Smooth muscle cell (in vitro differentiated cells): ENCODE results near the gene DCUN1D1. TPM values are rescaled to one million over a fixed set of nuclear protein-coding genes. Genes with fewer than 3 reads are reported as not detected.

Experiments used
- DNase-seq: peaks from one replicate; lab custom pipeline; 2025; ENCODE audit not compliant: unreplicated experiment; lab: John Stamatoyannopoulos, UW
- H2AFZ ChIP-seq: fragments of 200-600 bp; sonication (generic); 2 replicates; pipeline ENCODE4 v1.6.0; 2016; ENCODE audit warnings: antibody characterized with exemption, low read depth, mild to moderate bottlenecking
- H3F3A ChIP-seq: fragments of 200-600 bp; sonication (generic); 2 replicates; pipeline ENCODE4 v1.6.0; 2017; ENCODE audit warnings: antibody characterized with exemption, low read depth
- H3K27ac ChIP-seq: fragments of 200-600 bp; sonication (generic); 2 replicates; pipeline ENCODE4 v1.5.1; 2016; ENCODE audit warnings: low read depth, mild to moderate bottlenecking
- H3K27me3 ChIP-seq: fragments of 200-600 bp; sonication (generic); 2 replicates; pipeline ENCODE4 v1.6.1; 2016; ENCODE audit warnings: low read depth, mild to moderate bottlenecking
- H3K36me3 ChIP-seq: fragments of 200-600 bp; sonication (generic); 2 replicates; pipeline ENCODE4 v1.5.1; 2016; ENCODE audit warnings: low read depth
- H3K4me1 ChIP-seq: fragments of 200-600 bp; sonication (generic); 2 replicates; pipeline ENCODE4 v1.5.1; 2016; ENCODE audit warnings: low read depth
- H3K4me2 ChIP-seq: fragments of 200-600 bp; sonication (generic); 2 replicates; pipeline ENCODE4 v1.6.0; 2016; ENCODE audit warnings: mild to moderate bottlenecking
- H3K4me3 ChIP-seq: fragments of 200-600 bp; sonication (generic); 2 replicates; pipeline ENCODE4 v1.5.1; 2016; ENCODE audit warnings: mild to moderate bottlenecking
- H3K79me2 ChIP-seq: fragments of 200-600 bp; sonication (generic); 2 replicates; pipeline ENCODE4 v1.6.0; 2016; ENCODE audit warnings: low read depth, mild to moderate bottlenecking
- H3K9ac ChIP-seq: fragments of 200-600 bp; sonication (generic); 2 replicates; pipeline ENCODE4 v1.6.0; 2016; ENCODE audit warnings: low read depth
- H3K9me3 ChIP-seq: fragments of 200-600 bp; sonication (generic); replicated peaks from 2 replicates; pipeline ENCODE4 v1.5.1; 2016; ENCODE audit warnings: low read depth
- H4K20me1 ChIP-seq: fragments of 200-600 bp; sonication (generic); 2 replicates; pipeline ENCODE4 v1.6.0; 2016; ENCODE audit warnings: low read depth
- WGBS: methylation state at CpG from one replicate; pipeline ENCODE4 v1.1.7; 2016; ENCODE audit warnings: low lambda C conversion rate; 5-methylcytosine and 5-hydroxymethylcytosine counted together
- polyA plus RNA-seq: library from polyadenylated mRNA; unstranded; fragments of >200 nt; fragmentation: Nextera tagmentation; extraction: Ambion mirVana; gene quantifications from 2 replicates; pipeline ENCODE4 v1.2.1, GENCODE V29; 2016
- total RNA-seq: library from RNA; depleted of rRNA; stranded (reverse); fragments of >200 nt; gene quantifications from 2 replicates; pipeline ENCODE4 v1.2.3, GENCODE V29; 2014
- TF ChIP-seq, protein P1 (sequence below): fragments of 200-600 bp; sonication (generic); IDR thresholded peaks from 2 replicates; pipeline ENCODE4 v1.5.1; 2017; ENCODE audit warnings: borderline replicate concordance, mild to moderate bottlenecking, antibody characterized with exemption; ENCODE audit not compliant: insufficient read depth, poor library complexity, severe bottlenecking

DCUN1D1 gene
- total and polyA plus RNA-seq, 2 experiments from 2014 or later: 14.4 to 25.7 TPM

GRCh38 chr3:182989566-182989965, 9.2 kb upstream of the DCUN1D1 start:
- H3K4me1 ChIP-seq: no peaks in the 10 kb centered on the region
- WGBS: 94% methylated on average over 3 of the region's 3 CpGs
- no peak overlapping the region for H3K27ac ChIP-seq

GRCh38 chr3:182986021-182986420, 5.7 kb upstream of the DCUN1D1 start:
- Histone ChIP-seq H3K9me3 (no peaks in the 10 kb centered on the region), H3K36me3 (no peaks in the 10 kb centered on the region), H3K4me3 (no peak overlapping the region), H2AFZ (no peak overlapping the region), H3K4me2 (no peak overlapping the region), H3K27me3 (no peaks in the 10 kb centered on the region), H3K9ac (no peak overlapping the region), H3K27ac (no peak overlapping the region), H3F3A (no peaks in the 10 kb centered on the region), H3K79me2 (no peaks in the 10 kb centered on the region), H4K20me1 (no peaks in the 10 kb centered on the region), H3K4me1 (no peaks in the 10 kb centered on the region)
- TF ChIP-seq, protein P1, sequence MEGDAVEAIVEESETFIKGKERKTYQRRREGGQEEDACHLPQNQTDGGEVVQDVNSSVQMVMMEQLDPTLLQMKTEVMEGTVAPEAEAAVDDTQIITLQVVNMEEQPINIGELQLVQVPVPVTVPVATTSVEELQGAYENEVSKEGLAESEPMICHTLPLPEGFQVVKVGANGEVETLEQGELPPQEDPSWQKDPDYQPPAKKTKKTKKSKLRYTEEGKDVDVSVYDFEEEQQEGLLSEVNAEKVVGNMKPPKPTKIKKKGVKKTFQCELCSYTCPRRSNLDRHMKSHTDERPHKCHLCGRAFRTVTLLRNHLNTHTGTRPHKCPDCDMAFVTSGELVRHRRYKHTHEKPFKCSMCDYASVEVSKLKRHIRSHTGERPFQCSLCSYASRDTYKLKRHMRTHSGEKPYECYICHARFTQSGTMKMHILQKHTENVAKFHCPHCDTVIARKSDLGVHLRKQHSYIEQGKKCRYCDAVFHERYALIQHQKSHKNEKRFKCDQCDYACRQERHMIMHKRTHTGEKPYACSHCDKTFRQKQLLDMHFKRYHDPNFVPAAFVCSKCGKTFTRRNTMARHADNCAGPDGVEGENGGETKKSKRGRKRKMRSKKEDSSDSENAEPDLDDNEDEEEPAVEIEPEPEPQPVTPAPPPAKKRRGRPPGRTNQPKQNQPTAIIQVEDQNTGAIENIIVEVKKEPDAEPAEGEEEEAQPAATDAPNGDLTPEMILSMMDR: no peak
- no peak for DNase-seq
- WGBS: 88% methylated on average over 6 of the region's 6 CpGs

More at GRCh38 chr3:182989566-182989965, 9.2 kb upstream of the DCUN1D1 start:
- TF ChIP-seq, protein P1: no peak
- Histone ChIP-seq H3K9ac (no peak overlapping the region), H3K36me3 (no peaks in the 10 kb centered on the region), H3K9me3 (no peaks in the 10 kb centered on the region), H4K20me1 (no peaks in the 10 kb centered on the region), H3K4me2 (no peak overlapping the region), H3F3A (no peaks in the 10 kb centered on the region), H3K4me3 (no peak overlapping the region), H2AFZ (no peak overlapping the region), H3K27me3 (no peaks in the 10 kb centered on the region), H3K79me2 (no peaks in the 10 kb centered on the region)
- DNase-seq: no peak

DNA sequence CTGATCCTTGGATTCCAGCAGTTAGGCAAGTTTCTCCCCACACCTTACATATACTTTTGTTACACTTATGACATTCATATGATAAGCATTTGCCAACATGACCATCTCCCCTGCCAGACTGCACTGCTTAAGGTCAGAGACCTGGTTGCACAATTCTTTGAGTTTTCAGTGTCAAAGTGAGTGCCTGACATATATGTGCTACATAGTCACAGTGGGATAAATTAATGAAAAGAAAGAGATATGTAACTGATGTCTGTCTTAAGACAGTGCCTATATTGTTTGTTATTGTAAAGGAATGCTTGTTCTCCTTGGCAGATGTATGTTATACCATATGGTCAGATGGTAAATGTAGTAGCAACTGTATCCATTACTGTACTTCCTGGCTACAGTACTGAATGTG, 3.5 kb upstream of the DCUN1D1 start:
- H4K20me1 ChIP-seq: peaks cover 8% of the 10 kb centered on the region
- peaks cover 6% of the 10 kb centered on the region for H3K4me1 ChIP-seq
- peaks cover 13% of the 10 kb centered on the region for H3K79me2 ChIP-seq
- DNase-seq: no peak
- H3K27me3 ChIP-seq: no peaks in the 10 kb centered on the region
- no peaks in the 10 kb centered on the region for H3F3A ChIP-seq
- no peaks in the 10 kb centered on the region for H3K9me3 ChIP-seq
- H3K27ac ChIP-seq: no peak overlapping the region
- TF ChIP-seq, protein P1: no peak
- no peak overlapping the region for H3K9ac ChIP-seq
- no peaks in the 10 kb centered on the region for H3K36me3 ChIP-seq
- H2AFZ ChIP-seq: no peak overlapping the region
- no peak overlapping the region for H3K4me2 ChIP-seq
- H3K4me3 ChIP-seq: no peak overlapping the region

DNA sequence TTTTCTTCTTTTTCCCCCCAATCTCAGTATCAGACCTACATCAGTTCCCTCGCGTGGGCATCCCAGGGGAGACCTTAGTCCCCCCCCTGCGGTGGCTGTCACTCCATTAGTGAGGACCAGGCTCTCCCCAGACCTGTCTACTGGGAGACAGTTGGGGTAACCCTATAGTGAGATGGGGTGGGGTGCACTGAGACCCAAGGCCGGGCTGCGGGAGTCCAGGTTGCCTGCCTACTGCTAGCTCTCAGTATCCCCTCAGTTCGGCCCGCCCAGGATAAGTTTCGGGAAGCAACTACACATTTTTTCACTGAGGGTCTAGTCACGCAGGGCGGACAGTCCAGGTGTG, 671 bp upstream of the DCUN1D1 start:
- peaks cover 35% of the 10 kb centered on the region for H4K20me1 ChIP-seq
- peak overlapping the region; percentile 98 for H2AFZ ChIP-seq
- no peaks in the 10 kb centered on the region for H3F3A ChIP-seq
- peak overlapping the region; percentile 68 for H3K9ac ChIP-seq
- no peak overlapping the region for H3K27ac ChIP-seq
- no peaks in the 10 kb centered on the region for H3K27me3 ChIP-seq
- no peaks in the 10 kb centered on the region for H3K36me3 ChIP-seq
- H3K9me3 ChIP-seq: no peaks in the 10 kb centered on the region
- H3K4me3 ChIP-seq: peak overlapping the region; percentile 79
- WGBS: 78% methylated on average over 10 of the region's 10 CpGs
- DNase-seq: no peak
- TF ChIP-seq, protein P1: no peak
- peaks cover 15% of the 10 kb centered on the region for H3K4me1 ChIP-seq
- peaks cover 41% of the 10 kb centered on the region for H3K79me2 ChIP-seq
- H3K4me2 ChIP-seq: peak overlapping the region; percentile 99
